ENCODE data around the gene DNAJB6. TPM values are rescaled to one million over a fixed set of nuclear protein-coding genes. Genes with fewer than 3 reads are reported as not detected.

The DNAJB6 gene
- total and polyA plus RNA-seq, 2 of the 4 experiments (the other 2 are of a cell fraction): 93.4 to 165 TPM

- H2BK20ac ChIP-seq (ENCODE audit: low read depth, low read length): no peak overlapping the region
- DNase-seq: no peak
- no peak overlapping the region for H2BK15ac ChIP-seq (ENCODE audit: low read depth, low read length)
- H3K14ac ChIP-seq (replicated peaks; ENCODE audit: low read depth, low read length): no peak overlapping the region
- H3K23ac ChIP-seq (ENCODE audit: low read depth, low read length): no peak overlapping the region
- no peak overlapping the region; the same call in 1 of the 2 replicates for H2BK120ac ChIP-seq (ENCODE audit: low read depth, low read length)
- POLR2A ChIA-PET (ENCODE audit: unreplicated experiment): no interaction called here
- H2BK5ac ChIP-seq (ENCODE audit: low read depth, low read length, poor library complexity, severe bottlenecking): no peak overlapping the region
- H2AK9ac ChIP-seq (replicated peaks; ENCODE audit: low read depth, low read length, poor library complexity): no peak overlapping the region
- no peak overlapping the region for H4K91ac ChIP-seq (ENCODE audit: insufficient read depth, low read depth, low read length)
- peaks cover 17 to 59% of the 10 kb centered on the region in 2 experiments for H3K79me1 ChIP-seq (ENCODE audit: low read depth in 1 of 2, low read length in 2 of 2)
- H4K20me1 ChIP-seq (ENCODE audit: insufficient read depth, low read length): peaks cover 58% of the 10 kb centered on the region
- H4K8ac ChIP-seq (ENCODE audit: low read depth in 2 of 2, low read length in 2 of 2): no peak overlapping the region
- TF ChIP-seq NFE2L2 (IDR thresholded peaks at IDR 0.05; ENCODE audit: low read depth, low read length) (no peak), MXI1 (IDR thresholded peaks at IDR 0.05; ENCODE audit: borderline replicate concordance, low read depth, low read length) (no peak), MAFK (IDR thresholded peaks at IDR 0.05; ENCODE audit: low read depth, low read length) (no peak), FOS (IDR thresholded peaks at IDR 0.05; ENCODE audit: low read depth, low read length) (no peak), RFX5 (IDR thresholded peaks at IDR 0.05; ENCODE audit: low read depth, low read length) (no peak), RAD21 (IDR thresholded peaks at IDR 0.05; ENCODE audit: low read length) (no peak), ELK1 (IDR thresholded peaks at IDR 0.05; ENCODE audit: borderline replicate concordance, low read depth, low read length) (no peak), CHD1 (IDR thresholded peaks at IDR 0.05; ENCODE audit: low read depth, low read length) (no peak), CTCF (conservative IDR thresholded peaks at IDR 0.05; ENCODE audit: low read depth, low read length) (no peak), BHLHE40 (IDR thresholded peaks at IDR 0.05; ENCODE audit: low read depth, low read length) (no peak), MAZ (IDR thresholded peaks at IDR 0.05; ENCODE audit: borderline replicate concordance, low read depth, low read length) (no peak)
- intact Hi-C loops (cut with micrococcal nuclease) (no loop called here), in situ Hi-C loops (cut with MboI; ENCODE audit: low sequenced_read_pairs) (no loop called here), dilution Hi-C loops (cut with HindIII; ENCODE audit: low sequenced_read_pairs, unreplicated experiment) (no loop called here)
- ATAC-seq (ENCODE audit: low read depth): no peak
- peaks cover 3% of the 10 kb centered on the region; the same call in 1 of the 2 replicates for H3K9me1 ChIP-seq (ENCODE audit: insufficient read depth, low read length)
- H4K5ac ChIP-seq (ENCODE audit: low read depth, low read length): no peak overlapping the region
- H3K27ac ChIP-seq (ENCODE audit: insufficient read depth, low read length): no peak overlapping the region; the same call in 1 of the 2 replicates
- CTCF ChIA-PET: no interaction called here
- peaks cover 36% of the 10 kb centered on the region for H3K36me3 ChIP-seq (ENCODE audit: control insufficient read depth, insufficient read depth, low read length)
- H3K9me3 ChIP-seq (ENCODE audit: control insufficient read depth, insufficient read depth, low read length): no peaks in the 10 kb centered on the region
- no peak overlapping the region for H3K4me3 ChIP-seq (ENCODE audit: insufficient read depth, low read depth, low read length)
- no peak overlapping the region for H3K4me2 ChIP-seq (ENCODE audit: low read depth, low read length)
- no peak overlapping the region for H3K4ac ChIP-seq (ENCODE audit: low read depth, low read length)
- peaks cover 8% of the 10 kb centered on the region for H3K4me1 ChIP-seq (ENCODE audit: control insufficient read depth, insufficient read depth, low read length)
- no peak overlapping the region for H3K18ac ChIP-seq (ENCODE audit: low read depth, low read length)
- H3K9ac ChIP-seq (ENCODE audit: low read depth, low read length): no peak overlapping the region
- BruUV-seq (replicated peaks): no TSS peak
- H2AFZ ChIP-seq (replicated peaks; ENCODE audit: low read length, poor library complexity): no peak overlapping the region
- H2AK5ac ChIP-seq (ENCODE audit: low read depth, low read length): no peak overlapping the region
- H3K56ac ChIP-seq (ENCODE audit: extremely low read depth, insufficient read depth, low read length): no peak overlapping the region
- 97% methylated on average over 11 of the region's 33 CpGs; no CpG with 5 or more reads in 1 of the 2 experiments for WGBS, 2 experiments (ENCODE audit: extremely low coverage in 2 of 2, insufficient read length in 1 of 2)
- no peaks in the 10 kb centered on the region for H3K27me3 ChIP-seq (ENCODE audit: control insufficient read depth, insufficient read depth, low read length)
Measured at GRCh38 chr7:157410831-157411556, 74.2 kb downstream of the DNAJB6 start.

All from IMR-90 (cell line).